ENCODE results near the gene TXNDC11.

Gene TXNDC11

DNA sequence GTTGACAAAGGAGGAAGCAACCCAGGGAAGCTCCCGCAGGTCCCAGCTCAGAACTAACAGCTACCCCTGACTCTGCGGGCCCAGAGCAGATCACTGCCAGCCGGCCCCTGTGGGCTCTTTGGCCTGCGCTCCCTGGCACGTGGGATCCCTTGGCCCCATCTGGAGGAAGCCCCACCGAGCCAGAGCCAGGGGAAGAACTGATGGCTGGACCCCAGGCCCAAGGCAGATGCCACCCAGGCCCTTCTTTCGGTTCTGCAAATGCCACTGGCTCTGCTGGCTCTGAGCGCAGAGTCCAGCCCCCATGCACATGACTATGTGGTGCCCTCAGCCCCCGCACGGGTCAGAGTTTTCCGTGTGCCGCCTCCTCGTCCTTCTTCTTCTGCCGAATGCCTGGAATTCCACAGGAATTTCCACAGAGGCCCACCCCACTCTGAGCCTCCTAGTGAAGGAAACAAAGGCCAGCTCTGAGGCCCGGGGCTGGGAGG, 110.2 kb downstream of the TXNDC11 start:
- no peak for DNase-seq (ENCODE audit: low read depth in 2 of 2, low spot score in 1 of 2)

DNA sequence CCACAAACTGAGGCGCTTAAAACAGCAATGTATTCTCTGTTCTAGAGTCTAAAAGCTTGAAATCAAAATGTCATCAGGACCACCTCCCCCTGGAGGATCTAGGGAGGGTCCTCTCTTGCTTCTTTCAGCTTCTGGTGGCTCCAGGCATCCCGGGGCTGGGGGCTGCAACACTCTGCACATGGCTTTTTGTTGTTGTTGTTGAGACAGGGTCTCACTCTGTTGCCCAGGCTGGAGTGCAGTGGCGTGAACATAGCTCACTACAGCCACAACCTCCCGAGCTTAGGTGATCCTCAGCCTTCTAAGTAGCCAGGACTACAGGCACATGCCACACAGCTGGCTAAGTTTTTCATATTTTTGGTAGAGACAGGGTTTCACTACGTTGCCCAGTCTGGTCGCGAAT, 111.4 kb downstream of the TXNDC11 start:
- DNase-seq (ENCODE audit: low read depth in 2 of 2, low spot score in 1 of 2) = no peak

DNA sequence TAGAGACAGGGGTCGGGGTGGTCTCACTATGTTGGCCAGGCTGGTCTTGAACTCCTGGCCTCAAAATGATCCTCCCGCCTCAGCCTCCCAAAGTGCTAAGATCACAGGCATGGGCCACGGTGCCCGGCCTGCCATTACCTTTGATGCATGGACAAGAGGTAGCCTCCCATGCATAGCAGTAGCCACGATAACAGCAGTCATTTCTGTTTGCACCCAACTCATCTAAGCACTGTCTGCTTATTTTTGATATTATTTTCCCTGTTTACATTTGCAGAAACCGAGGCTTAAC, 111.9 kb downstream of the TXNDC11 start:
- DNase-seq (ENCODE audit: low read depth in 2 of 2, low spot score in 1 of 2) = no peak

DNA sequence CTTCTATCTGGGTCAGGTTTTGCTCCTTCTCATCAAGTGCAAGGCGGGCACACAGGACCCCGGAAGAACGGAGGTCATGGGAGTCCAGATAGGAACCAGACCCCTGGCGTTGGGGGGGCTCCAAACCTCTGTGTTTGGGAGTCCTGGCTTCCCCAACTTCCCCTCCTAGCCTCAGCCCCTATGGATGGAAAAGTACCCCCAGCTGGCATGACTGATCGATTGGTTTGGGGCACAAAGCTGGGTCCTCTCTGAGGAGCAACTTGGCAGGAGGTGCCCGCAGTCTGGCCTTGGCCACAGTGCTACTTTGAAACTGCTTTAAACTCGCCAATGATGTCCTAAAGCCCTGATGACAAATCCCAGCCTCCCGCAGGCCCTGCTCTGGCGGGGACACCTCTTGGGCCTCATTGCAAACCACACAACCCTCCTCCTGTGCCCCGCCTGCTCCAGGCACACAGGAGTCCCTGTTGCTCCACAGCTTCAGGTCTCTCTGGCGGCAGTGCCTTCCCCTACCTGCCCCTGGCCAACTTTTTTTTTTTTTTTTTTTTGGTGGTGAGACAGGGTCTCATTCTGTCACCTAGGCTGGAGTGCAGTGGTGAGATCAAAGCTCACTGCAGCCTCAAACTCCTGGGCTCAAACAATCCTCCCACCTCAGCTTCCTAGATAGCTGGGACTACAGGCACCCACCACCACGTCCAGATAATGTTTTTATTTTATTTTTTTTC, 112.5 kb downstream of the TXNDC11 start:
- no peak for DNase-seq (ENCODE audit: low read depth in 2 of 2, low spot score in 1 of 2)
